GM12872 (cell line): ENCODE results near the gene TOR2A.

Source experiments
- TF ChIP-seq, protein P1 (sequence below): IDR thresholded peaks from 3 replicates; pipeline ENCODE4 v1.5.1; 2011; ENCODE audit warnings: low read depth, mild to moderate bottlenecking, low read length, moderate library complexity; ENCODE audit not compliant: insufficient read depth

TOR2A gene

DNA sequence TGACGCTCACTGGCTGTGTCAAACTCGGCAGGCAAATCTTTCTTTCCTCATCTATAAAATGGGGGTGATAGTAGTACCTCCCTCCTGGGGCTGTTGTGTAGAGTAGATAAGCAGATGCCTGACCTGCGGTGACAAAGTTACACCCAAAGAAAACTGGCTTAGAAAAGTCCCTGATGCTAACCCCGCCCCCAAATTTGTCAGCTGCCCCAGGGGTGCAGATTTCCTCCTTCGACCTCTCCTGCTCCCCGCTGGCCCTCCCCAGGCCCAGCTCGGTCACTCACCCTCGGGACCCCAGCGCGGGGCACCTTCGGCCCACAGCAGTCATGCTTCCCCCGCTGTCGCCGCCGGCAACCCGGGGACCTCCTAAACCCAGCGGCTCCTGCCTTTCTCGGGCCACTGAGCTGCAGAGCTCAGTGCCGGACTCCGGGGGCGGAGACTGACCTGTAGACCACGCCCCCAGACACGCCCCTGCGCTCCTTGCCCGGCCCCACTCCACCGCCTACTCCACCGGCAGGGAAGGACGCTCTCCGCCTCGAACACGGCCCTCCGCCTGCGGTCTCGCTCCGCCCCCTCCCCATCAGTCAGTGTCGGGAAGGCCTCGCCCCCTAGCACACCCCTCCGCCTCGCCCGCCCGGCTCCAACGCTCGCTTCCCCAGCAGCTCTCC lies 35.9 kb upstream of the TOR2A start:
- TF ChIP-seq, protein P1, sequence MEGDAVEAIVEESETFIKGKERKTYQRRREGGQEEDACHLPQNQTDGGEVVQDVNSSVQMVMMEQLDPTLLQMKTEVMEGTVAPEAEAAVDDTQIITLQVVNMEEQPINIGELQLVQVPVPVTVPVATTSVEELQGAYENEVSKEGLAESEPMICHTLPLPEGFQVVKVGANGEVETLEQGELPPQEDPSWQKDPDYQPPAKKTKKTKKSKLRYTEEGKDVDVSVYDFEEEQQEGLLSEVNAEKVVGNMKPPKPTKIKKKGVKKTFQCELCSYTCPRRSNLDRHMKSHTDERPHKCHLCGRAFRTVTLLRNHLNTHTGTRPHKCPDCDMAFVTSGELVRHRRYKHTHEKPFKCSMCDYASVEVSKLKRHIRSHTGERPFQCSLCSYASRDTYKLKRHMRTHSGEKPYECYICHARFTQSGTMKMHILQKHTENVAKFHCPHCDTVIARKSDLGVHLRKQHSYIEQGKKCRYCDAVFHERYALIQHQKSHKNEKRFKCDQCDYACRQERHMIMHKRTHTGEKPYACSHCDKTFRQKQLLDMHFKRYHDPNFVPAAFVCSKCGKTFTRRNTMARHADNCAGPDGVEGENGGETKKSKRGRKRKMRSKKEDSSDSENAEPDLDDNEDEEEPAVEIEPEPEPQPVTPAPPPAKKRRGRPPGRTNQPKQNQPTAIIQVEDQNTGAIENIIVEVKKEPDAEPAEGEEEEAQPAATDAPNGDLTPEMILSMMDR, result no peak

DNA sequence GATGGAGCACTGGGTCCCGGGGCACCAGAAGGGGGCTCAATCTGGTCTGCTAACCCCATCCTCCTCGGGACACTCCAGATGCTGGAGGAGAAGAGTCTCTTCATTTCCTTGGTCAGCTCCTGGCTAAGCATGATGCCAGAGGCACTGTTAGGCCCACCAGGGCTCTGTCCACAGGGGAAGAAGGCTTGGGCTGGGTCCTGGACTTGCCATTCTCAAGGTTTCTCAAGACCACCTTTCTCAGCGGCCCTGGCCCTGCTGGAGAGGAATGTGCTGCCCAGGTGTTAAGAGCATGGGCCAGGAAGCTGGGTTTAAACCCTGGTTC lies 35.5 kb upstream of the TOR2A start:
- TF ChIP-seq, protein P1, result no peak

DNA sequence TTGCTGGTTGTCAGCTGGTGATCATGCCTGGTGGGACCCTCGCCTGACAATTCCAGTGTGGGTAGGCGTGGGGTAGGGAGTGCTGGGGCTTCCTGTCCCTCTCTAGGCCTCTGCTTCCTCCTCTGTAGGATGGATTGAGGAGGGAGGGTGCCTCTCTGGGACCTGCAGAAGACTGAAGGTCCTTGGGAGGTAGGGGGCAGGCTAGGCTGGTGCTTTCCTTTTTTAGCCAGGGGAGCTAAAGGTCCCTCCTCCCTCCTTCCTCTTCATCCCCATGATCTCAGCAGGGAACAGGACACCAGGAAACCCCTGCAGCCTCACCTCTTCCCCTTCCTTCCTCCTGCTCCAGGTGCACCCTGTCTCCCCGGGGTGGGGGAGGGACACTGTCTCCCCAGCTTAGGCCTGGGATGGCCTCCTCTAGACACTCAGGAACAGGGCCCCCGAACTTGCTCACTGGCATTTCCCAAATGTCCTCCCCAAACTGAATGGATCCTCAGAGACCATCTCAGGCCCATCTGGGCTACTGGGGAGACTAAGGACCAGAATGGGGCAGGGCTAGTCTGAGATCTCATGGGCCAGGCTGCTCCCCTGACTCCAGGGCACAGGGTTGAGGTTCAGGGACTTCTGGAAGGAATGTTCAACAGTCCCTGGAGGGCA lies 35.0 kb upstream of the TOR2A start:
- TF ChIP-seq, protein P1, result no peak

DNA sequence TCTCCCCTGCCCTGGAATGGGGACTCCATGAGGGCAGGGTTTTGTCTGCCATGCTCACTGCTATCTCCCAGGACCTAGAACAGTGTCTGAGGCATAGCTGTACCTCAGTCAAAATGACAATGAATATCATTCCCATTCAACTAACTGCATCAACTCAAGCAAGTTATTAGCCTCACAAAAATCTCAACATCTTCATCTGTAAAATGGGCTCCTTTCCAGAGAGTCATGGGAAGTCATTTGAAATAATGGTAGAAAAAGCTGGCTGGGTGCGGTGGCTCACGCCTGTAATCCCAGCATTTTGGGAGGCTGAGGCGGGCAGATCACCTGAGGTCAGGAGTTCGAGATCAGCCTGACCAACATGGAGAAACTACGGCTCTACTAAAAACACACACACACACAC lies 34.0 kb upstream of the TOR2A start:
- TF ChIP-seq, protein P1, result no peak

DNA sequence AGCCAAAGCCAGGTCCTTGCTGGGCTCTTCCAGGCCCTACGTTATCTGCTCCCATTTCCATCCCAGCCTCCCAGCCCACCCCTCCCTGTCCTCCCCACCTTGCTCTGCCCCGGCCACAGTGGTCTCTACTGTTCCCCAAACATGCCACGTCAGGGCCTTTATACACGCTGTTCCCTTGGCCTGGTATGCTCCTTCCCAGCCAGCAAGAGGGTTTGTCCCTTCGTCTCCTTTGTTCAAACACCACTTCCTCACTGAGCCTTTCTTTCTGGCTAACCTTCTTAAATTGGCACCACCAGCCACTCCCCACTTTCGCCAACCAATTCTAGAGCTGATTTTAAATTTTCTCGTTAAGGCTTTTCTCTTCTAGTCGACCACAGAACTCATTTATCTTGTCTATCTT lies 33.6 kb upstream of the TOR2A start:
- TF ChIP-seq, protein P1, result no peak

DNA sequence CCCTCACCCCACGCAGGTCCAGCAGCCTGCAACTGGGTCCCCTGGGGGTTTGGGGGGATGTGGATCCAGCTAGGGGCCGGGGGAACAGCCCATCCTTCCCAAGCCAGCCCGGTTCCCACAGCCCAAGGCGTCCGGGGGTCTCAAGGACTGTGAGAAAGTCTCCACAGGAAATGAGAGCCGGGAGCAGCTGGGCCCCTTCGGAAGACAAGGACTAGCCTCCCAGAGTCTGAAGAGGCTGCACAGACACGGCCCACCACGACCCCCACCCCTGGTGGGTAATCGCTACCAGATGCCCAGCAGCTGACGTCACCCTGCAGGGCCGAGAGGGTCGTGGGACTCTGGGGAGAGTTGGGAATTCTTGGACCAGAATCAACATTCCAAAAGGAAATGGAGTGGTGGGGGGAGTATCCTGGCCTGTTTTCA lies 32.8 kb upstream of the TOR2A start:
- TF ChIP-seq, protein P1, result no peak

DNA sequence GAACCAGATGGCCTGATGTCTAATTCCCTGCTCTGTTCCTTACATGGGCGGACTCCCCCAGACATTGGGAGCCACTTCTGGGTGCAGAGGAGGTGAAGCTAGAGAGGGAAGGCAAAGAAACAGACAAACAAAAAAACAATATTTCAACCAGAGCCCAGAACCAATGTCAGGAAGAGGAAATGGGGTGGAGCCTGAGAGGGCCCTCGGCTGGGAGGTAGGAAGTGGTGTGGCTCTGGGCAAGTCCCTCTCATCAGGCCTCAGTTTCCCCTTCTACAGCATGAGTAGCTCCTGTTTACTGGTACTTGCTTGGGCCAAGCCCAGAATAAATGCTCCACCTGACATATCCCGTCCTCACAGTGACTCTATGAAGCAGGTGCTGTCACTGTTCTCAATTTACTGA lies 32.3 kb upstream of the TOR2A start:
- TF ChIP-seq, protein P1, result no peak
